K562 (cell line): ENCODE results near the gene DENND1A. TPM values are rescaled to one million over a fixed set of nuclear protein-coding genes. Genes with fewer than 3 reads are reported as not detected.
A peak's percentile ranks its signal among the peaks of the same experiment; 100 is the strongest.

Experiments used
- ATAC-seq: fragments of 200-7000 bp; cut with Tn5 transposase; 3 replicates; pipeline ENCODE4 v1.9.1; 2020; ENCODE audit warnings: moderate library complexity
- BruUV-seq: library from RNA; stranded (reverse); fragments of 400-500 nt; replicated peaks from 2 replicates; lab custom pipeline; 2021; lab: Mats Ljungman, UMichigan
- CTCF ChIA-PET: fragments of 300-600 bp; formaldehyde crosslinking; extraction: SDS; loops from one replicate; lab custom pipeline; 2021; ENCODE audit warnings: low intra/inter-chr PET ratio; lab: Yijun Ruan, JAX
- POLR2A ChIA-PET: fragments of 300-600, 350-650 bp; sonication (Branson Sonifier 250); formaldehyde crosslinking; extraction: SDS; loops from one replicate; lab custom pipeline; 2021; ENCODE audit warnings: antibody characterized with exemption, inconsistent platforms; lab: Yijun Ruan, JAX
- DNase-seq, 4 experiments: peaks; one replicate each; pipeline versions ENCODE4 v3.0.0 to v3.0.0-alpha.2; 2011 to 2018; ENCODE audit warnings: low spot score in 3 of 4, mixed read lengths in 3 of 4; ENCODE audit errors: extremely low read depth in 1 of 4
- FAIRE-seq: peaks from 2 replicates; lab custom pipeline; 2011; peaks lifted over from hg19 to GRCh38; lab: Jason Lieb, UNC
- H2AFZ ChIP-seq: 2 replicates; pipeline ENCODE4 v1.6.0; 2011; ENCODE audit warnings: low read depth, low read length, control low read depth, inconsistent platforms
- H3K27ac ChIP-seq: fragments of 200-600 bp; 3 replicates; pipeline ENCODE4 v1.8.0; 2011; ENCODE audit warnings: low read depth, mild to moderate bottlenecking, control low read depth, inconsistent platforms, low read length, moderate library complexity, mixed read lengths; ENCODE audit errors: extremely low read depth
- H3K27me3 ChIP-seq, 2 experiments: fragments of 300-600 bp in 1 of 2; 2 replicates in 1 of 2; 3 replicates in 1 of 2; pipeline versions ENCODE4 v1.6.0 to v1.8.0; 2011; ENCODE audit warnings: inconsistent platforms in 2 of 2, low read length in 2 of 2, mild to moderate bottlenecking in 1 of 2, mixed read lengths in 1 of 2, moderate library complexity in 1 of 2; ENCODE audit not compliant: control insufficient read depth in 2 of 2, insufficient read depth in 2 of 2
- H3K36me3 ChIP-seq: fragments of 300-600 bp; 3 replicates; pipeline ENCODE4 v1.8.0; 2011; ENCODE audit warnings: mild to moderate bottlenecking, low read length, inconsistent platforms; ENCODE audit not compliant: control insufficient read depth, insufficient read depth
- H3K4me1 ChIP-seq, 2 experiments: fragments of 200-600 bp in 1 of 2; replicated peaks in 1 of 2; 2 replicates in 1 of 2; 3 replicates in 1 of 2; pipeline versions ENCODE4 v1.5.1 to v1.8.0; 2011; ENCODE audit warnings: inconsistent platforms in 2 of 2, low read length in 2 of 2, mild to moderate bottlenecking in 1 of 2, mixed read lengths in 1 of 2, moderate library complexity in 1 of 2; ENCODE audit not compliant: control insufficient read depth in 2 of 2, insufficient read depth in 2 of 2
- H3K4me2 ChIP-seq: 2 replicates; pipeline ENCODE4 v1.6.1; 2011; ENCODE audit warnings: low read length, control low read depth, inconsistent platforms, mixed read lengths; ENCODE audit not compliant: insufficient read depth
- H3K4me3 ChIP-seq: fragments of 200-600 bp; sonication (generic), shearing (Covaris generic); 2 replicates; pipeline ENCODE4 v1.5.1; 2016; ENCODE audit warnings: control low read depth, inconsistent platforms
- H3K79me2 ChIP-seq: fragments of 200-600 bp; 3 replicates; pipeline ENCODE4 v1.8.0; 2011; ENCODE audit warnings: low read length, inconsistent platforms; ENCODE audit not compliant: control insufficient read depth, insufficient read depth
- H3K9ac ChIP-seq, 2 experiments: 2 replicates each; pipeline versions ENCODE4 v1.6.0 to v1.6.1; 2011; ENCODE audit warnings: low read depth in 2 of 2, low read length in 2 of 2, control low read depth in 1 of 2, inconsistent platforms in 1 of 2, mild to moderate bottlenecking in 1 of 2, mixed read lengths in 1 of 2; ENCODE audit not compliant: insufficient read depth in 1 of 2
- H3K9me1 ChIP-seq: one replicate; pipeline ENCODE4 v1.6.0; 2011; ENCODE audit warnings: inconsistent platforms, mild to moderate bottlenecking, low read length, moderate library complexity; ENCODE audit not compliant: control insufficient read depth, insufficient read depth
- H3K9me3 ChIP-seq: replicated peaks from 2 replicates; pipeline ENCODE4 v1.5.1; 2011; ENCODE audit warnings: low read depth, low read length, inconsistent platforms; ENCODE audit not compliant: control insufficient read depth, insufficient read depth
- H4K20me1 ChIP-seq: replicated peaks from 2 replicates; pipeline ENCODE4 v1.6.1; 2011; ENCODE audit warnings: low read length, inconsistent platforms, mixed read lengths; ENCODE audit not compliant: control insufficient read depth, insufficient read depth
- CEBPB ChIP-seq: fragments of 450-650 bp; IDR thresholded peaks from 2 replicates; pipeline ENCODE4 v1.6.1; 2016; ENCODE audit warnings: missing genetic modification characterization, missing compliant biosample characterization
- CEBPG ChIP-seq, 3 experiments: fragments of 200-800 bp in 1 of 3; sonication (Bioruptor generic) in 1 of 3; sonication (generic) in 1 of 3; formaldehyde crosslinking in 1 of 3; IDR thresholded peaks in 2 of 3; conservative IDR thresholded peaks in 1 of 3; 2 replicates each; pipeline versions ENCODE4 v1.6.1 to v1.8.0; 2016 to 2022; ENCODE audit warnings: missing compliant biosample characterization in 2 of 3, missing genetic modification characterization in 2 of 3, mild to moderate bottlenecking in 1 of 3, missing genetic modification reagents in 1 of 3
- WGBS: fragments of 100-300 bp; shearing (Covaris generic); methylation state at CpG from one replicate; pipeline ENCODE4 v1.1.6; 2016; ENCODE audit warnings: low coverage, mixed read lengths; ENCODE audit not compliant: insufficient coverage; ENCODE audit errors: missing lambda C conversion rate; 5-methylcytosine and 5-hydroxymethylcytosine counted together
- in situ Hi-C: fragments of 300-500 bp; cut with MboI; formaldehyde crosslinking; loops from 4 replicates; pipeline ENCODE4 v1.15.0; 2018; ENCODE audit warnings: inconsistent platforms, mixed read lengths
- intact Hi-C: fragments of 100-400 bp; cut with micrococcal nuclease; formaldehyde crosslinking; loops from 2 replicates; pipeline ENCODE4 v1.14.2; 2022
- polyA plus RNA-seq, 8 experiments: library from polyadenylated mRNA; depleted of rRNA in 4 of 8; stranded (reverse) in 5 of 8; unstranded in 3 of 8; fragments of >200 nt; fragmentation: Nextera tagmentation in 2 of 8; fragmentation: Illumina TruSeq in 1 of 8; extraction: Ambion mirVana in 2 of 8; extraction: Trizol in 1 of 8; gene quantifications; 2 replicates each; pipeline versions ENCODE4 v1.2.1 to v1.2.3, GENCODE V29; 2011 to 2014; ENCODE audit warnings: inconsistent platforms in 1 of 8, missing spikeins in 1 of 8
- total RNA-seq, 7 experiments: library from RNA; depleted of rRNA in 6 of 7; stranded (reverse); fragments of >200 nt in 6 of 7; fragmentation: Illumina TruSeq in 2 of 7; extraction: Trizol in 2 of 7; gene quantifications; 2 replicates each; pipeline versions ENCODE4 v1.2.1 to v1.2.3, GENCODE V29; 2011 to 2021; ENCODE audit warnings: low replicate concordance in 1 of 7
- TF ChIP-seq, protein P1 (sequence below): fragments of 450-650 bp; IDR thresholded peaks from 2 replicates; pipeline ENCODE4 v1.6.1; 2016; ENCODE audit warnings: missing biosample characterization, missing genetic modification characterization
- TF ChIP-seq, protein P2 (sequence below): fragments of 450-650 bp; IDR thresholded peaks from 2 replicates; pipeline ENCODE4 v1.6.1; 2018; ENCODE audit warnings: mild to moderate bottlenecking, low read depth; ENCODE audit not compliant: partially characterized antibody

The DENND1A gene
- total and polyA plus RNA-seq, 9 of the 15 experiments (the other 6 are each of a cell fraction or from before 2014, with no cell fraction given) = 7.6 to 29.5 (median 15.7) TPM

DNA sequence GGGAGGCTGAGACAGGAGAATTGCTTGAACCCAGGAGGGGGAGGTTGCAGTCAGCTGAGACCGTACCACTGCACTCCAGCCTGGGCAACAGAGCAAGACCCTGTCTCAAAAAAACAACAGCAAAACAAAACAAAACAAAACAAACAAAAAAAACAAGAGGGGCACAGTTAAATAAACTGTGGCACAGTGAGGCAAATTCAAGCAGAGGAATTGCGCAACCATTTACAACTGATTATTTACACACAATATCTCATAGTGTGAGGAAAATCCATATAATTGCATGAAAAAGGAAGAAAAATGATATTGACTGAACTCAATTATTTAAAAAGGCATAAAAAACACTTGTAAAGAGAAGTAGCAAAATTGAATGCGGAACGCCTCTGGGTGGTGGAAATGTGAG lies 412.4 kb downstream of the DENND1A start:
- DNase-seq (no peak), ATAC-seq (no peak), FAIRE-seq (no peak)
- H3K27me3 ChIP-seq = no peaks in the 10 kb centered on the region
- H3K36me3 ChIP-seq = no peaks in the 10 kb centered on the region
- H4K20me1 ChIP-seq = no peaks in the 10 kb centered on the region
- H3K4me2 ChIP-seq = no peak overlapping the region
- no TSS peak for BruUV-seq
- TF ChIP-seq CEBPB (peak; percentile 96), CEBPG (CRISPR knock-in tag; IDR thresholded peaks at IDR 0.05) (peak; percentile 48; the same call in 1 of the 2 replicates), CEBPG (tag; conservative IDR thresholded peaks at IDR 0.05 in 1 of 2, IDR thresholded peaks at IDR 0.05 in 1 of 2) (peak; percentile 82 to 97)
- TF ChIP-seq, protein P1, sequence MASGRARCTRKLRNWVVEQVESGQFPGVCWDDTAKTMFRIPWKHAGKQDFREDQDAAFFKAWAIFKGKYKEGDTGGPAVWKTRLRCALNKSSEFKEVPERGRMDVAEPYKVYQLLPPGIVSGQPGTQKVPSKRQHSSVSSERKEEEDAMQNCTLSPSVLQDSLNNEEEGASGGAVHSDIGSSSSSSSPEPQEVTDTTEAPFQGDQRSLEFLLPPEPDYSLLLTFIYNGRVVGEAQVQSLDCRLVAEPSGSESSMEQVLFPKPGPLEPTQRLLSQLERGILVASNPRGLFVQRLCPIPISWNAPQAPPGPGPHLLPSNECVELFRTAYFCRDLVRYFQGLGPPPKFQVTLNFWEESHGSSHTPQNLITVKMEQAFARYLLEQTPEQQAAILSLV (tag) = peak; percentile 81
- TF ChIP-seq, protein P2, sequence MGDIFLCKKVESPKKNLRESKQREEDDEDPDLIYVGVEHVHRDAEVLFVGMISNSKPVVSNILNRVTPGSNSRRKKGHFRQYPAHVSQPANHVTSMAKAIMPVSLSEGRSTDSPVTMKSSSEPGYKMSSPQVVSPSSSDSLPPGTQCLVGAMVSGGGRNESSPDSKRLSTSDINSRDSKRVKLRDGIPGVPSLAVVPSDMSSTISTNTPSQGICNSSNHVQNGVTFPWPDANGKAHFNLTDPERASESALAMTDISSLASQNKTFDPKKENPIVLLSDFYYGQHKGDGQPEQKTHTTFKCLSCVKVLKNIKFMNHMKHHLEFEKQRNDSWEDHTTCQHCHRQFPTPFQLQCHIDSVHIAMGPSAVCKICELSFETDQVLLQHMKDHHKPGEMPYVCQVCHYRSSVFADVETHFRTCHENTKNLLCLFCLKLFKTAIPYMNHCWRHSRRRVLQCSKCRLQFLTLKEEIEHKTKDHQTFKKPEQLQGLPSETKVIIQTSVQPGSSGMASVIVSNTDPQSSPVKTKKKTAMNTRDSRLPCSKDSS = no peak
- no peaks in the 10 kb centered on the region for H3K79me2 ChIP-seq
- no peak overlapping the region for H3K27ac ChIP-seq
- H3K9ac ChIP-seq = no peak overlapping the region
- H3K4me3 ChIP-seq = no peak overlapping the region
- CTCF ChIA-PET = no interaction called here
- POLR2A ChIA-PET = no interaction called here
- no peak overlapping the region for H2AFZ ChIP-seq
- H3K9me3 ChIP-seq = no peaks in the 10 kb centered on the region
- H3K9me1 ChIP-seq = no peaks in the 10 kb centered on the region
- in situ Hi-C loops = no loop called here
- WGBS = 66% methylated on average over 4 of the region's 4 CpGs
- no peaks in the 10 kb centered on the region for H3K4me1 ChIP-seq
- intact Hi-C loops = no loop called here
